Fibroblast of lung (primary cell): ENCODE measurements around the gene TMEM94.

Source experiments
- EZH2 ChIP-seq: IDR thresholded peaks from 2 replicates; pipeline ENCODE4 v1.5.1; 2012; ENCODE audit warnings: low read length, control low read depth, mild to moderate bottlenecking; ENCODE audit errors: missing control alignments
- TF ChIP-seq, protein P1 (sequence below), 2 donors: IDR thresholded peaks in 1 of 2; conservative IDR thresholded peaks in 1 of 2; 1 replicate in 1 of 2; 2 replicates in 1 of 2; pipeline ENCODE4 v1.5.1; 2011 to 2012; ENCODE audit warnings: low read length in 2 of 2, control low read depth in 1 of 2, inconsistent platforms in 1 of 2, low read depth in 1 of 2, mild to moderate bottlenecking in 1 of 2

DNA sequence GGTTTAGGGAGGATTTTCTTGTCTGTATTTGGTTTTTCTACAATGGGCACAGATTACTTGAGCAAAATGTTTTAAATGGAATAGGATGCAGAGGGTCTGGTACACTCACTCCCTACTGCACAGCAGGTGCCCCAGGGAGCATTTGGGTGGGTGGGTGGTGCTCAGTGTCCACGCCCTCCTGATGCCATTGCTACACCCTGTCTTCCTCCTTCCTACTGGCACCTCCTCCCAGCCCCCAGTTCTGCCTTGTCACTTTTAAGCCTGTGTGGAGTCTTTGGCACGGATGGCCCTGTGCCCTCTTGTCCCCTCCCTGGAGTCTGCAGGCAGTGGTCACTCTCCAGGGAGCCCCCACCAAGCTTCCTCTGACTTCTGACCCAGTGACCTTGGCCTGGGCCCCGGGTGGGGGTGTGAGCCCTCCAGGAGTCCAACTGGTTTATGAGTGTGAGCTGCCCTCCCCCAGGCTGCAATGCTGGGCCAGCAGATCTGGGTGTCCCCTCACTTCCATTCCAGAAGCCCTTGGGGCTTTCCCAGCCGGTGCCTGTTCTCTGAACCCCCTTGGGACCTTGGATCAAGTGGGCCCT, 84.6 kb downstream of the TMEM94 start:
- TF ChIP-seq, protein P1, sequence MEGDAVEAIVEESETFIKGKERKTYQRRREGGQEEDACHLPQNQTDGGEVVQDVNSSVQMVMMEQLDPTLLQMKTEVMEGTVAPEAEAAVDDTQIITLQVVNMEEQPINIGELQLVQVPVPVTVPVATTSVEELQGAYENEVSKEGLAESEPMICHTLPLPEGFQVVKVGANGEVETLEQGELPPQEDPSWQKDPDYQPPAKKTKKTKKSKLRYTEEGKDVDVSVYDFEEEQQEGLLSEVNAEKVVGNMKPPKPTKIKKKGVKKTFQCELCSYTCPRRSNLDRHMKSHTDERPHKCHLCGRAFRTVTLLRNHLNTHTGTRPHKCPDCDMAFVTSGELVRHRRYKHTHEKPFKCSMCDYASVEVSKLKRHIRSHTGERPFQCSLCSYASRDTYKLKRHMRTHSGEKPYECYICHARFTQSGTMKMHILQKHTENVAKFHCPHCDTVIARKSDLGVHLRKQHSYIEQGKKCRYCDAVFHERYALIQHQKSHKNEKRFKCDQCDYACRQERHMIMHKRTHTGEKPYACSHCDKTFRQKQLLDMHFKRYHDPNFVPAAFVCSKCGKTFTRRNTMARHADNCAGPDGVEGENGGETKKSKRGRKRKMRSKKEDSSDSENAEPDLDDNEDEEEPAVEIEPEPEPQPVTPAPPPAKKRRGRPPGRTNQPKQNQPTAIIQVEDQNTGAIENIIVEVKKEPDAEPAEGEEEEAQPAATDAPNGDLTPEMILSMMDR (conservative IDR thresholded peaks at IDR 0.05 in 1 of 2, IDR thresholded peaks at IDR 0.05 in 1 of 2; ENCODE audit: low read depth in 1 of 2, low read length in 2 of 2): no peak
- TF ChIP-seq EZH2: no peak
